GM19239 (cell line): ENCODE data around the gene TXN2.
A peak's percentile ranks its signal among the peaks of the same experiment; 100 is the strongest.
"Not testable (repeated sequence)": the region's sequence is repeated elsewhere in the genome, so short reads cannot be mapped to it uniquely, and the experiment has no call there.

Experiments used
- DNase-seq: peaks from one replicate; pipeline ENCODE4 v3.0.0; 2011; ENCODE audit warnings: low spot score; ENCODE audit not compliant: insufficient read length
- FAIRE-seq: peaks from 2 replicates; lab custom pipeline; 2011; peaks lifted over from hg19 to GRCh38; lab: Jason Lieb, UNC

The TXN2 gene, protein sequence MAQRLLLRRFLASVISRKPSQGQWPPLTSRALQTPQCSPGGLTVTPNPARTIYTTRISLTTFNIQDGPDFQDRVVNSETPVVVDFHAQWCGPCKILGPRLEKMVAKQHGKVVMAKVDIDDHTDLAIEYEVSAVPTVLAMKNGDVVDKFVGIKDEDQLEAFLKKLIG

GRCh38 chr22:36481393-36482168 lies at the start of gene TXN2:
Gene TXN2, minus strand, starts transcription at chr22:36481640. Its CDS starts 803 bp downstream, at chr22:36480837.
- FAIRE-seq (peak; percentile 98), DNase-seq (peak; percentile 93)

GRCh38 chr22:36528795-36529751 lies 47.6 kb upstream of the TXN2 start, which contains the start of gene EIF3D:
Gene EIF3D, minus strand, starts transcription at chr22:36529166. Its CDS starts 3,045 bp downstream, at chr22:36526121.
- FAIRE-seq, result peak; percentile 93
- DNase-seq, result peak; percentile 84

DNA sequence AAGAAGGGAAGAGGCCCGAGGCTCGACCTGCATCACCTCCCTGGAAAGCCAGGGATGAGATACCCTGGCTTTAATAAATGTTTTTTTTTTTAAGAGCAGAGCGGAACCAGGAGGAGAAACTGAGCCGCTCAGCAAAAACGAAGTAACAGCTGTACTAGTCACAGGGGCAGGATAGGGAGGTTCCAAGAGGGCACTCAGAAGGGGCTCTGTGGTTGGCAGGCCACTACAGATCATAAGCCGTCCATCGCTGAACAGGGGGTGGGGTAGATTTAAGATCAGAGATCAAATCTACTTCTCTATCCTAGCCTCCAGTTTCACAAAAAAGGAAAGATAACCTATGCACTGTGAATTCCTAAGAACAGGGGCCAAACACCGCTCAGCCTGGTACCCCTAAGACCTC lies 46.9 kb upstream of the TXN2 start:
- FAIRE-seq (no peak), DNase-seq (no peak)

GRCh38 chr22:36522662-36523061 lies 41.2 kb upstream of the TXN2 start:
- no peak for DNase-seq
- FAIRE-seq, result no peak

DNA sequence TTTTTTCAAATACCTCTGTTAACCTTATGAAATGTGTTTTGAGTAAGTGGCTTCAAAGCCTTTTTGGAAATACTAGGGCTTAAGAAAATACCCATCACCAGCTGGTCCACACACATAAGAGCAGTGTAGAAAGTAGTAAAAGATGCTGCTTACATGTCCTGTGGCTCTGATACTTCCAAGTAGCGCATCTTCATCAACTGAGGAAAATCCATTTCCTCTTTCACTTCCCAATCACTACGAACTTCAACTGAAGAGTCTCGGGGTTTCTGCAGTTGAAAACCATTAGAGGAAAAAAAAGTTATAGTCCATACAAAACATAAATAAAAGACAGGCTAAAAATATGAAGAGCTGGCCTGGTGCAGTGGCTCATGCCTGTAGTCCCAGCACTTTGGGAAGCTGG lies 39.0 kb upstream of the TXN2 start:
- FAIRE-seq (no peak), DNase-seq (no peak)

GRCh38 chr22:36519906-36520305 lies 38.5 kb upstream of the TXN2 start:
- FAIRE-seq, DNase-seq: not testable (repeated sequence)

GRCh38 chr22:36514766-36515165 lies 33.3 kb upstream of the TXN2 start:
- no peak for FAIRE-seq
- DNase-seq, result no peak

DNA sequence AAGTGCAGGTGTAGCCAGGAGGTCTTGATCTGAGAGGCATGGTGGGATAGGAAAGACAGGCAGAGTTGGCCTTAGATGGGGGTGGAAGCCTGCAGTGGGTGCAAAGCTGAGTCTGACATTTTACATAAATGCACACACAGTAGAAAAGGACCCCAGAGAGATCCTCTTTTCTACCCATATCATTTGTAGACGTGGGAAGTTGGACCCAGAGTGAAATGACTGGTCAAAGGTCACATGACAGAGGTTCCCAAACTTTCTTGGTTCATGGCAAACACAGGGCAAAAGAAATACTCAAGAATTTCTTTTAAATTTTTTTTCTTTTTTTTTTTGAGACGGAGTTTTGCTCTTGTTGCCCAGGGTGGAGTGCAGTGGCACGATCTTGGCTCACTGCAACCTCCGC lies 31.6 kb upstream of the TXN2 start:
- FAIRE-seq (no peak), DNase-seq (no peak)

- FAIRE-seq (no peak), DNase-seq (no peak)
Measured at GRCh38 chr22:36512333-36512732, 30.9 kb upstream of the TXN2 start.

- no peak for DNase-seq
- FAIRE-seq, result no peak
Measured at GRCh38 chr22:36510966-36511881, 29.8 kb upstream of the TXN2 start.

DNA sequence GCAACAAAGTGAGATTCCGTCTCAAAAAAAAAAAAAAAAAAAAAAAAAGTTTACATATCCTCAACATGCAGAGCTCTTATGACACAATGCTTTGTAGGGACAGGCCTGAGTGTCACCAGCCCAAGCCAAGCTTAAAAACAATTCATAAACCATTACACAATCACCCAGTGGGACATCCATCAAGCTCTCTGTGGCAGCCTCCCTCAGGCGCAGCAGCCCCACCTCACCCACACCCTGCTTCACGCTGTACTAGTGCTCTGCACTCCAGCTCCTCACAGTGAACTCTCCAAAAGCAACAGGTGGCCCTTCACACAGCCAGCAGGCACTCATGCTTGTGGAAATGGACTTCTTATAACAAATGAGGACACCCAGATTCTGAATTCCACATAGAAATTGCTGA lies 28.9 kb upstream of the TXN2 start:
- DNase-seq (no peak), FAIRE-seq (no peak)

DNA sequence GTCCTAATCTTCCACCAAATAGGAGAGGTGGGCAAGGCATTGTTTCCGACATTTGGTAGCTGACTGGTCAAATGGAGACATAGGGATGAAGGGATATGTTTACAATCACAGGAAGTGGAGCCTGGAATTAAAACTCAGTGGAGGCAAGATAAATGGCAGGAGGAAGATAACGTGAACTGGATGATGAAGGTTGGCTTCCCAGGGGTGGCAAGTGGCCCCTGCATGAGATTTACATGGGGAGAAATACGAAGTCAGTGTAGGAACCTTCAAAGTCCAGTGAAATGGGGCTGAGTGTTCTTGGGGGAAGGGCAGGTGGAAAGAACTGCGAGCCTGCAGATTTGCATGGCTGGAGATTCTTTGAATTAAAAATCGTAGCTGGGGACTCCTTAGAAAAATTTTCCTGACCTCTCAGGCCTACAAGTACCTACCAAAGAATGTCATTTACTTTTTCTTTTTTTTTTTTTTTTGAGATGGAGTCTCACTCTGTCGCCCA lies 26.1 kb upstream of the TXN2 start:
- no peak for DNase-seq
- peak; percentile 23 for FAIRE-seq

- DNase-seq (peak; percentile 95), FAIRE-seq (peak; percentile 86)
Measured at GRCh38 chr22:36506637-36507517, 25.4 kb upstream of the TXN2 start, which contains the start of gene FOXRED2. Gene FOXRED2, minus strand, starts transcription at chr22:36507040. Its CDS starts 618 bp downstream, at chr22:36506422.

GRCh38 chr22:36505998-36506635 lies 24.7 kb upstream of the TXN2 start:
- no peak for FAIRE-seq
- no peak for DNase-seq

GRCh38 chr22:36497910-36498665 lies 16.6 kb upstream of the TXN2 start:
- no peak for DNase-seq
- no peak for FAIRE-seq

GRCh38 chr22:36493690-36494110 lies 12.3 kb upstream of the TXN2 start:
- FAIRE-seq (peak; percentile 95), DNase-seq (peak; percentile 63)

GRCh38 chr22:36492109-36492508 lies 10.7 kb upstream of the TXN2 start:
- FAIRE-seq (no peak), DNase-seq (no peak)
